B cell (primary cell): ENCODE results near the gene PTPMT1. TPM values are rescaled to one million over a fixed set of nuclear protein-coding genes. Genes with fewer than 3 reads are reported as not detected.

Experiments used
- ATAC-seq: fragments of 200-7000 bp; cut with Tn5 transposase; one replicate; pipeline ENCODE4 v1.10.0; 2021; ENCODE audit warnings: low read depth, mild to moderate bottlenecking, moderate number of reproducible peaks, moderate library complexity
- CTCF ChIA-PET: fragments of 350-600 bp; sonication (Branson Sonifier 250); formaldehyde crosslinking; loops from one replicate; lab custom pipeline; 2021; ENCODE audit warnings: antibody characterized with exemption, inconsistent platforms; lab: Charles Lee
- POLR2A ChIA-PET: fragments of 350-600 bp; sonication (Branson Sonifier 250); formaldehyde crosslinking; loops from one replicate; lab custom pipeline; 2021; ENCODE audit warnings: antibody characterized with exemption; lab: Charles Lee
- DNase-seq: peaks from one replicate; pipeline ENCODE4 v3.0.0; 2013
- H2AFZ ChIP-seq: 2 replicates; pipeline ENCODE4 v1.6.1; 2012; ENCODE audit warnings: mild to moderate bottlenecking, low read depth, low read length; ENCODE audit not compliant: insufficient read depth, poor library complexity, severe bottlenecking
- H3K27ac ChIP-seq, 2 donors: 1 replicate in 1 of 2; 2 replicates in 1 of 2; pipeline ENCODE4 v1.5.1; 2012 to 2013; ENCODE audit warnings: low read length in 2 of 2, mild to moderate bottlenecking in 2 of 2, moderate library complexity in 1 of 2
- H3K27me3 ChIP-seq, 4 experiments: fragments of 200-600 bp in 1 of 4; sonication (generic) in 1 of 4; replicated peaks in 1 of 4; 1 replicate in 2 of 4; 2 replicates in 2 of 4; pipeline versions ENCODE4 v1.6.1 to v1.7.0; 2013 to 2016; ENCODE audit warnings: low read length in 3 of 4, mild to moderate bottlenecking in 2 of 4, mixed read lengths in 1 of 4, moderate library complexity in 1 of 4; ENCODE audit not compliant: insufficient read depth in 4 of 4, control insufficient read depth in 3 of 4; ENCODE audit errors: control extremely low read depth in 1 of 4
- H3K36me3 ChIP-seq, 2 experiments: replicated peaks in 1 of 2; 1 replicate in 1 of 2; 2 replicates in 1 of 2; pipeline versions ENCODE4 v1.6.1 to v1.7.1; 2013; ENCODE audit warnings: low read length in 1 of 2; ENCODE audit not compliant: insufficient read depth in 2 of 2, control insufficient read depth in 1 of 2; ENCODE audit errors: control extremely low read depth in 1 of 2, extremely low read depth in 1 of 2
- H3K4me1 ChIP-seq, 2 donors: fragments of 200-600 bp in 1 of 2; sonication (generic) in 1 of 2; 1 replicate in 1 of 2; 2 replicates in 1 of 2; pipeline versions ENCODE4 v1.5.1 to v1.6.1; 2013 to 2017; ENCODE audit warnings: low read length in 2 of 2; ENCODE audit not compliant: control insufficient read depth in 2 of 2, insufficient read depth in 2 of 2
- H3K4me2 ChIP-seq: replicated peaks from 2 replicates; pipeline ENCODE3; 2012; ENCODE audit warnings: mild to moderate bottlenecking, low read depth, low read length; ENCODE audit not compliant: poor library complexity, severe bottlenecking
- H3K4me3 ChIP-seq, 5 experiments: fragments of 200-600 bp in 1 of 5; sonication (generic) in 1 of 5; 1 replicate in 3 of 5; 2 replicates in 2 of 5; pipeline versions ENCODE4 v1.5.1 to v1.7.0; 2011 to 2016; ENCODE audit warnings: low read length in 4 of 5, mild to moderate bottlenecking in 4 of 5, low read depth in 2 of 5, control low read depth in 1 of 5, moderate library complexity in 1 of 5; ENCODE audit not compliant: insufficient read depth in 1 of 5; ENCODE audit errors: control extremely low read depth in 1 of 5, extremely low read depth in 1 of 5
- H3K79me2 ChIP-seq: fragments of 200-600 bp; sonication (generic); one replicate; pipeline ENCODE4 v1.6.0; 2016; ENCODE audit warnings: low read length; ENCODE audit not compliant: control insufficient read depth, insufficient read depth
- H3K9ac ChIP-seq: fragments of 200-600 bp; sonication (generic); 2 replicates; pipeline ENCODE4 v1.6.1; 2017; ENCODE audit warnings: mild to moderate bottlenecking, low read length, moderate library complexity
- H3K9me3 ChIP-seq, 3 donors: one replicate each; pipeline versions ENCODE4 v1.6.1 to v1.7.1; 2013; ENCODE audit warnings: low read length in 2 of 3; ENCODE audit not compliant: control insufficient read depth in 2 of 3, insufficient read depth in 1 of 3; ENCODE audit errors: control extremely low read depth in 1 of 3
- H4K20me1 ChIP-seq: 2 replicates; pipeline ENCODE4 v1.6.0; 2012; ENCODE audit warnings: mild to moderate bottlenecking, low read length; ENCODE audit not compliant: insufficient read depth, control insufficient read depth, poor library complexity, severe bottlenecking
- H3K27ac Mint-ChIP-seq: one replicate; pipeline ENCODE4 v1.8.0; 2021; ENCODE audit warnings: mixed read lengths
- H3K27me3 Mint-ChIP-seq: one replicate; pipeline ENCODE4 v1.8.0; 2021; ENCODE audit warnings: mixed read lengths
- H3K4me1 Mint-ChIP-seq: one replicate; pipeline ENCODE4 v1.8.0; 2021; ENCODE audit warnings: mixed read lengths
- H3K4me3 Mint-ChIP-seq: one replicate; pipeline ENCODE4 v1.8.0; 2021; ENCODE audit warnings: mixed read lengths
- H3K9me3 Mint-ChIP-seq: one replicate; pipeline ENCODE4 v1.8.0; 2022; ENCODE audit warnings: mixed read lengths; ENCODE audit not compliant: insufficient read depth
- EZH2 ChIP-seq: IDR thresholded peaks from 2 replicates; pipeline ENCODE4 v1.6.1; 2012; ENCODE audit warnings: borderline replicate concordance, low read depth, mild to moderate bottlenecking, moderate library complexity, low read length; ENCODE audit not compliant: insufficient read depth, poor library complexity, severe bottlenecking
- WGBS: methylation state at CpG from one replicate; pipeline ENCODE4 v1.1.5; 2013; ENCODE audit warnings: missing lambda C conversion rate; ENCODE audit not compliant: insufficient coverage; 5-methylcytosine and 5-hydroxymethylcytosine counted together
- intact Hi-C: fragments of 100-400 bp; cut with micrococcal nuclease; formaldehyde crosslinking; loops from one replicate; pipeline ENCODE4 v1.10.0; 2022
- polyA plus RNA-seq: library from polyadenylated mRNA; depleted of rRNA; stranded (reverse); fragments of >200 nt; gene quantifications from 2 replicates; pipeline ENCODE4 v1.2.3, GENCODE V29; 2012
- total RNA-seq, 2 donors: library from RNA; stranded (reverse); fragments of 120-200 nt in 1 of 2; gene quantifications; 1 replicate in 1 of 2; 2 replicates in 1 of 2; pipeline versions ENCODE4 v1.2.3 to v1.2.4, GENCODE V29; 2013 to 2022
- TF ChIP-seq, protein P1 (sequence below): fragments of 200-600 bp; IDR thresholded peaks from one replicate; pipeline ENCODE4 v1.8.0; 2022; ENCODE audit warnings: antibody characterized with exemption, mild to moderate bottlenecking

The PTPMT1 gene
- total and polyA plus RNA-seq, 2 donors (not counting 1 experiment from before 2014, with no cell fraction given), result 20.8 to 35.7 TPM

DNA sequence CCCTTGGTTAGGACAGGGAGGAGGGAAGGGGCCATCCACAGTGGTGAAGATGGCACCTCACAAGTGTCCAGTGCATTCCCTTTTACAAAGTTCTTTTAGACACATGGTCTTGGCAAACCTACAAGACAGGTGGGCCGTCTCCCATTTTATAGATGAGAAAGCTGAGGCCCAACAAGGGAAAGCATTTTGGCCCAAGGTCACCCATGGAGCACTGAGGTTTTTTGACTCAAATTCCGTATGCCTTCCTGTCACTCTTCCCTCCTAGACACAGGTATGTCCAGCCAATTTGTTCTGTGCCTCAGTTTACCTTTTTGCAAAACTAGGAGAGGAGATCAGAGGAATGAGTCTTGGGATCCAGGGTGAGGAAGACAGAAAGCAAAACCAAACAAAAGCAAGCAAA, 27.6 kb downstream of the PTPMT1 start:
- DNase-seq (no peak), ATAC-seq (no peak)
- intact Hi-C loops, result no loop called here
- Histone ChIP-seq H3K36me3 (no peaks in the 10 kb centered on the region), H3K4me3 (no peak overlapping the region), H3K9ac (no peak overlapping the region), H3K9me3 (no peaks in the 10 kb centered on the region), H3K4me1 (peaks cover 15% of the 10 kb centered on the region in 2 donors), H2AFZ (no peak overlapping the region), H4K20me1 (no peaks in the 10 kb centered on the region), H3K27ac (no peak overlapping the region), H3K79me2 (no peaks in the 10 kb centered on the region), H3K27me3 (peaks cover 0 to 40% (median 20%) of the 10 kb centered on the region in 4 experiments), H3K4me2 (no peak overlapping the region)
- H3K4me1 Mint-ChIP-seq, result peaks cover 9% of the 10 kb centered on the region
- no peak overlapping the region for H3K27ac Mint-ChIP-seq
- peaks cover 37% of the 10 kb centered on the region for H3K27me3 Mint-ChIP-seq
- CTCF ChIA-PET, result no interaction called here
- no peaks in the 10 kb centered on the region for H3K9me3 Mint-ChIP-seq
- TF ChIP-seq, protein P1, sequence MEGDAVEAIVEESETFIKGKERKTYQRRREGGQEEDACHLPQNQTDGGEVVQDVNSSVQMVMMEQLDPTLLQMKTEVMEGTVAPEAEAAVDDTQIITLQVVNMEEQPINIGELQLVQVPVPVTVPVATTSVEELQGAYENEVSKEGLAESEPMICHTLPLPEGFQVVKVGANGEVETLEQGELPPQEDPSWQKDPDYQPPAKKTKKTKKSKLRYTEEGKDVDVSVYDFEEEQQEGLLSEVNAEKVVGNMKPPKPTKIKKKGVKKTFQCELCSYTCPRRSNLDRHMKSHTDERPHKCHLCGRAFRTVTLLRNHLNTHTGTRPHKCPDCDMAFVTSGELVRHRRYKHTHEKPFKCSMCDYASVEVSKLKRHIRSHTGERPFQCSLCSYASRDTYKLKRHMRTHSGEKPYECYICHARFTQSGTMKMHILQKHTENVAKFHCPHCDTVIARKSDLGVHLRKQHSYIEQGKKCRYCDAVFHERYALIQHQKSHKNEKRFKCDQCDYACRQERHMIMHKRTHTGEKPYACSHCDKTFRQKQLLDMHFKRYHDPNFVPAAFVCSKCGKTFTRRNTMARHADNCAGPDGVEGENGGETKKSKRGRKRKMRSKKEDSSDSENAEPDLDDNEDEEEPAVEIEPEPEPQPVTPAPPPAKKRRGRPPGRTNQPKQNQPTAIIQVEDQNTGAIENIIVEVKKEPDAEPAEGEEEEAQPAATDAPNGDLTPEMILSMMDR, result no peak
- no peak for TF ChIP-seq EZH2
- H3K4me3 Mint-ChIP-seq, result peak overlapping the region; percentile 3
- POLR2A ChIA-PET, result no interaction called here
- 88% methylated on average over 1 of the region's 2 CpGs for WGBS

DNA sequence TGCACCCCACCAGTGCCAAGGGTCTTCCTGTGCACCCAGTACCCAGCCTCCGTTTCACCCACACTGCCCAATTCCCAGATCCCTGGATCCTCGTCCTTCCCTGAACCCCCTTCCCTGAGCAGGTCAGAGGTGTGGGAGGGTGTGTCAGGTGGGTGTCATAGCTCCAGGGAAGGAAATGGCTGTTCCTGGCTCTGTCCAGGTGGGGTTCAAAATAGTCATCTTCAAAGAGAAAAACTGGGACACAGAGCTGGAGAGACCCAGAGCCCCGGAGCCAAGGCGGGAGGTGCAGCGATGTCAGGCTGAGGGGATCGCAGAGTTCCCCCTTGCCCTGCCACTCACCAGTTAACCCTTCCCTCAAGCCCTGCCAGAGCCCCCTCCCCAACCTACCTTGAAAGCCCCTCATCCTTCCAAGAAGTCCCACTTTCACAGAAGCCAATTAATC, 28.1 kb downstream of the PTPMT1 start:
- ATAC-seq, result no peak
- intact Hi-C loops, result no loop called here

More for the DNA sequence above, 28.1 kb downstream of the PTPMT1 start:
- no peak overlapping the region for H3K27ac ChIP-seq
- 26% methylated on average over 4 of the region's 6 CpGs for WGBS
- peak overlapping the region; percentile 38 for H2AFZ ChIP-seq
- ChIA-PET POLR2A (interaction anchor here (0.6 kb wide), 1 partner anchor 27 kb away, joined by 4 read pairs; no protein-coding TSS in a partner anchor), CTCF (no interaction called here)
- H3K4me3 ChIP-seq, result peak overlapping the region in 1 of 5 experiments; percentile 6
- no peak for TF ChIP-seq EZH2
- TF ChIP-seq, protein P1, result no peak
- H3K36me3 ChIP-seq, result no peaks in the 10 kb centered on the region
- Mint-ChIP-seq H3K4me1 (peaks cover 9% of the 10 kb centered on the region), H3K27ac (no peak overlapping the region), H3K27me3 (peaks cover 37% of the 10 kb centered on the region), H3K9me3 (no peaks in the 10 kb centered on the region), H3K4me3 (peak overlapping the region; percentile 10)
- H3K9me3 ChIP-seq, result no peaks in the 10 kb centered on the region
- peaks cover 15% of the 10 kb centered on the region in 2 donors for H3K4me1 ChIP-seq
- H3K27me3 ChIP-seq, result peaks cover 0 to 40% (median 20%) of the 10 kb centered on the region in 4 experiments
- H4K20me1 ChIP-seq, result no peaks in the 10 kb centered on the region
- H3K79me2 ChIP-seq, result no peaks in the 10 kb centered on the region
- H3K4me2 ChIP-seq, result peak overlapping the region; percentile 74
- no peak overlapping the region for H3K9ac ChIP-seq
- DNase-seq, result no peak
